ENCODE results near the gene PCAT7.
"Not testable (repeated sequence)": the region's sequence is repeated elsewhere in the genome, so short reads cannot be mapped to it uniquely, and the experiment has no call there.

Gene PCAT7

GRCh38 chr9:94563548-94563947 lies 8.7 kb downstream of the PCAT7 start:
- DNase-seq (ENCODE audit: low read depth in 2 of 2): no peak

- not testable (repeated sequence) for DNase-seq (ENCODE audit: low read depth in 2 of 2)
These were observed 9.4 kb downstream of the PCAT7 start for GRCh38 chr9:94564279-94564678.

GRCh38 chr9:94566550-94566949 lies 11.7 kb downstream of the PCAT7 start:
- no peak for DNase-seq (ENCODE audit: low read depth in 2 of 2)

GRCh38 chr9:94567271-94567670 lies 12.4 kb downstream of the PCAT7 start:
- no peak for DNase-seq (ENCODE audit: low read depth in 2 of 2)

- no peak for DNase-seq (ENCODE audit: low read depth in 2 of 2)
These were observed 13.5 kb downstream of the PCAT7 start for GRCh38 chr9:94568250-94568889.

GRCh38 chr9:94568972-94569712 lies 14.3 kb downstream of the PCAT7 start:
- no peak for DNase-seq (ENCODE audit: low read depth in 2 of 2)

- no peak for DNase-seq (ENCODE audit: low read depth in 2 of 2)
These were observed 21.2 kb downstream of the PCAT7 start for GRCh38 chr9:94576131-94576530.

- DNase-seq (ENCODE audit: low read depth in 2 of 2): no peak
These were observed 22.2 kb downstream of the PCAT7 start for GRCh38 chr9:94577036-94577435.

- no peak for DNase-seq (ENCODE audit: low read depth in 2 of 2)
These were observed 22.7 kb downstream of the PCAT7 start for GRCh38 chr9:94577571-94577970.

GRCh38 chr9:94581728-94582127 lies 26.8 kb downstream of the PCAT7 start:
- DNase-seq (ENCODE audit: low read depth in 2 of 2): no peak

GRCh38 chr9:94584555-94584954 lies 29.7 kb downstream of the PCAT7 start:
- no peak for DNase-seq (ENCODE audit: low read depth in 2 of 2)

GRCh38 chr9:94586316-94586715 lies 31.4 kb downstream of the PCAT7 start:
- no peak for DNase-seq (ENCODE audit: low read depth in 2 of 2)

GRCh38 chr9:94586814-94587213 lies 31.9 kb downstream of the PCAT7 start:
- no peak for DNase-seq (ENCODE audit: low read depth in 2 of 2)

- DNase-seq (ENCODE audit: low read depth in 2 of 2): no peak
These were observed 33.8 kb downstream of the PCAT7 start for GRCh38 chr9:94588681-94589080.

- DNase-seq (ENCODE audit: low read depth in 2 of 2): not testable (repeated sequence)
These were observed 36.2 kb downstream of the PCAT7 start for GRCh38 chr9:94591046-94591545.

- no peak for DNase-seq (ENCODE audit: low read depth in 2 of 2)
These were observed 37.0 kb downstream of the PCAT7 start for GRCh38 chr9:94591876-94592275.

GRCh38 chr9:94592683-94593082 lies 37.8 kb downstream of the PCAT7 start:
- DNase-seq (ENCODE audit: low read depth in 2 of 2): not testable (repeated sequence)

GRCh38 chr9:94593459-94594345 lies 38.8 kb downstream of the PCAT7 start, which contains the start of gene FBP2:
Gene FBP2, minus strand, starts transcription at chr9:94593824. Its CDS starts 98 bp downstream, at chr9:94593726.
- DNase-seq (ENCODE audit: low read depth in 2 of 2): no peak

GRCh38 chr9:94599102-94599501 lies 44.2 kb downstream of the PCAT7 start:
- no peak for DNase-seq (ENCODE audit: low read depth in 2 of 2)

- no peak for DNase-seq (ENCODE audit: low read depth in 2 of 2)
These were observed 45.4 kb downstream of the PCAT7 start for GRCh38 chr9:94600258-94600657.

GRCh38 chr9:94600715-94601114 lies 45.8 kb downstream of the PCAT7 start:
- no peak for DNase-seq (ENCODE audit: low read depth in 2 of 2)

GRCh38 chr9:94602666-94603065 lies 47.8 kb downstream of the PCAT7 start:
- DNase-seq (ENCODE audit: low read depth in 2 of 2): no peak

Measured in activated CD4-positive, alpha-beta T cell treated with anti-CD3 and anti-CD28 coated beads for 24 hours (primary cell).